ENCODE measurements around the gene PHF1. TPM values are rescaled to one million over a fixed set of nuclear protein-coding genes. Genes with fewer than 3 reads are reported as not detected.

The PHF1 gene
- total RNA-seq, 1 donor: 30.8 TPM

- H3K36me3 ChIP-seq (ENCODE audit: insufficient read depth, low read length): peaks cover 58% of the 10 kb centered on the region
- no peak for TF ChIP-seq CTCF (IDR thresholded peaks at IDR 0.05; ENCODE audit: extremely low read depth, low read depth, low read length)
Measured at GRCh38 chr6:33438978-33439594, 28.3 kb downstream of the PHF1 start.

GRCh38 chr6:33439956-33440648 lies 29.3 kb downstream of the PHF1 start:
- Histone ChIP-seq H3K4me2 (ENCODE audit: insufficient read depth, low read length) (no peak overlapping the region), H3K4me3 (ENCODE audit: insufficient read depth, low read length) (no peak overlapping the region), H4K20me1 (ENCODE audit: insufficient read depth, low read length) (peaks cover 3% of the 10 kb centered on the region), H3K36me3 (ENCODE audit: insufficient read depth, low read length) (peaks cover 66% of the 10 kb centered on the region), H3K9me3 (ENCODE audit: low read depth, low read length) (no peaks in the 10 kb centered on the region), H3K4me1 (ENCODE audit: insufficient read depth, low read length) (peaks cover 3% of the 10 kb centered on the region), H3K79me2 (ENCODE audit: insufficient read depth, low read length) (no peaks in the 10 kb centered on the region), H2AFZ (ENCODE audit: low read length) (no peak overlapping the region), H3K27me3 (ENCODE audit: insufficient read depth, low read length) (no peaks in the 10 kb centered on the region), H3K27ac (ENCODE audit: low read depth, low read length) (no peak overlapping the region)
- DNase-seq (ENCODE audit: insufficient read length, low spot score, missing footprints): peak; percentile 88
- TF ChIP-seq CTCF (IDR thresholded peaks at IDR 0.05; ENCODE audit: extremely low read depth, low read depth, low read length): no peak

More at GRCh38 chr6:33438978-33439594, 28.3 kb downstream of the PHF1 start:
- no peaks in the 10 kb centered on the region for H3K79me2 ChIP-seq (ENCODE audit: insufficient read depth, low read length)
- DNase-seq (ENCODE audit: insufficient read length, low spot score, missing footprints): peak; percentile 66
- no peak overlapping the region for H2AFZ ChIP-seq (ENCODE audit: low read length)
- H3K9me3 ChIP-seq (ENCODE audit: low read depth, low read length): no peaks in the 10 kb centered on the region
- peaks cover 3% of the 10 kb centered on the region for H3K4me1 ChIP-seq (ENCODE audit: insufficient read depth, low read length)
- H4K20me1 ChIP-seq (ENCODE audit: insufficient read depth, low read length): no peaks in the 10 kb centered on the region
- no peak overlapping the region for H3K4me3 ChIP-seq (ENCODE audit: insufficient read depth, low read length)
- no peaks in the 10 kb centered on the region for H3K27me3 ChIP-seq (ENCODE audit: insufficient read depth, low read length)
- H3K27ac ChIP-seq (ENCODE audit: low read depth, low read length): no peak overlapping the region
- H3K4me2 ChIP-seq (ENCODE audit: insufficient read depth, low read length): no peak overlapping the region

GRCh38 chr6:33440649-33441309 lies 30.0 kb downstream of the PHF1 start:
- DNase-seq (ENCODE audit: insufficient read length, low spot score, missing footprints): peak; percentile 34
- peaks cover 3% of the 10 kb centered on the region for H4K20me1 ChIP-seq (ENCODE audit: insufficient read depth, low read length)
- H3K4me2 ChIP-seq (ENCODE audit: insufficient read depth, low read length): no peak overlapping the region
- peaks cover 64% of the 10 kb centered on the region for H3K36me3 ChIP-seq (ENCODE audit: insufficient read depth, low read length)
- H3K4me1 ChIP-seq (ENCODE audit: insufficient read depth, low read length): peaks cover 3% of the 10 kb centered on the region
- no peak for TF ChIP-seq CTCF (IDR thresholded peaks at IDR 0.05; ENCODE audit: extremely low read depth, low read depth, low read length)
- no peak overlapping the region for H3K4me3 ChIP-seq (ENCODE audit: insufficient read depth, low read length)
- no peak overlapping the region for H3K27ac ChIP-seq (ENCODE audit: low read depth, low read length)
- no peaks in the 10 kb centered on the region for H3K9me3 ChIP-seq (ENCODE audit: low read depth, low read length)
- H2AFZ ChIP-seq (ENCODE audit: low read length): no peak overlapping the region
- no peaks in the 10 kb centered on the region for H3K79me2 ChIP-seq (ENCODE audit: insufficient read depth, low read length)
- no peaks in the 10 kb centered on the region for H3K27me3 ChIP-seq (ENCODE audit: insufficient read depth, low read length)

- Histone ChIP-seq H3K4me2 (ENCODE audit: insufficient read depth, low read length) (no peak overlapping the region), H2AFZ (ENCODE audit: low read length) (no peak overlapping the region), H3K27me3 (ENCODE audit: insufficient read depth, low read length) (no peaks in the 10 kb centered on the region), H3K9me3 (ENCODE audit: low read depth, low read length) (no peaks in the 10 kb centered on the region), H3K4me1 (ENCODE audit: insufficient read depth, low read length) (peaks cover 3% of the 10 kb centered on the region), H3K79me2 (ENCODE audit: insufficient read depth, low read length) (no peaks in the 10 kb centered on the region), H3K36me3 (ENCODE audit: insufficient read depth, low read length) (peaks cover 64% of the 10 kb centered on the region), H3K4me3 (ENCODE audit: insufficient read depth, low read length) (no peak overlapping the region), H4K20me1 (ENCODE audit: insufficient read depth, low read length) (peaks cover 3% of the 10 kb centered on the region), H3K27ac (ENCODE audit: low read depth, low read length) (no peak overlapping the region)
- no peak for DNase-seq (ENCODE audit: insufficient read length, low spot score, missing footprints)
- TF ChIP-seq CTCF (IDR thresholded peaks at IDR 0.05; ENCODE audit: extremely low read depth, low read depth, low read length): no peak
Measured at GRCh38 chr6:33441457-33441856, 30.6 kb downstream of the PHF1 start.
